Breast epithelium (tissue), 3 donors: Measurements from ENCODE around the gene LGALS8.

Experiments used
- CTCF ChIP-seq, 3 donors: fragments of 450-650 bp; IDR thresholded peaks; one replicate each; pipeline ENCODE4 v1.5.1; 2016 to 2017; ENCODE audit warnings: antibody characterized with exemption in 3 of 3, mild to moderate bottlenecking in 3 of 3, moderate library complexity in 3 of 3
- POLR2A ChIP-seq: fragments of 450-650 bp; IDR thresholded peaks from one replicate; pipeline ENCODE4 v1.6.1; 2016; ENCODE audit warnings: antibody characterized with exemption, mild to moderate bottlenecking, moderate library complexity
- POLR2AphosphoS5 ChIP-seq, 3 donors: sonication (generic); formaldehyde crosslinking; IDR thresholded peaks; one replicate each; pipeline ENCODE4 v1.6.1; 2017; ENCODE audit warnings: antibody characterized with exemption in 3 of 3

GRCh38 chr1:236578661-236579060 lies 54.9 kb downstream of the LGALS8 start:
- TF ChIP-seq CTCF (IDR thresholded peaks at IDR 0.05) = no peak
- no peak for TF ChIP-seq POLR2A
- TF ChIP-seq POLR2AphosphoS5 (IDR thresholded peaks at IDR 0.05) = no peak
